ENCODE measurements around the gene ARSB.
"Not testable (repeated sequence)": the region's sequence is repeated elsewhere in the genome, so short reads cannot be mapped to it uniquely, and the experiment has no call there.

Gene ARSB

DNA sequence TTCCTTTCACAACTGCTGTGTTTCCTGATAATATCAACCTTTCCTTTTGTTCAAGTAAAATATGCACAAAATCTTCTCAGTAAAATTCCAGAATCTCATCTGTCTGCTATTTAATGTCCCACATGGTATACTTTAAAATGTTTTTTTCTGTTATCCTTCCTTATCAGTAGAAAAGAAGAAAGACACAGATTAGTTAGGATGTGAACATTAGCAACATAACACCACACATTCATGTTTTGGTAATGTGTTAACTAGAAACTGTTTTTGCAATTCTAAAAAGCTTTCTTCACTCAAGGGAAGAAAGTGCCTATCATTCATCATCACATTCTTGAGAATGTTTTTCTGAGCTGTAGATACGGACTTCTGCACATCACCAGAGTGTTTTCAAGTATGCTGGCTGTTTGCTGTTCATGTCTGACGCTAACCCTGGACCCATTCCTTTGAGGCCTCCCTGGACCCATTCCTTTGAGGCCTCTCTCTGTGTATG lies 10.5 kb upstream of the ARSB start:
- no peak for DNase-seq (ENCODE audit: low read depth in 2 of 2)

DNA sequence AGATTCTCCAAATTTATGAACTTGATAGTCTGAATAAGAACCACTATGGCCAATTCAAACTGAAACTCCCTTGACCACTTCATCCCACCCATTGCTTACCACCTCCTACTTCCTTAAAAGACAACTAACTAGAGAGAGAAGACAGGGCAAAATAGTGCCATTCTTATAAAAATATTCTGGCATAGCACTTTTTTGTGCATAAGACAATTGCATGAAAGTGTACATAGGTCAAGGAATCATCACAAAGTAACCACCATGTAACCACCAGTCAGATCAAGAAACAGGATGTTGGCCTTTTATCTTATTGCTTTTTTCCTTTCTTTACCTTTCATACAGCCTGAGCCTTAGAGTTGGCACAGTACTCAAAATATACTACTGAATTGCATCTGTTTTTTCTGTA lies 8.1 kb upstream of the ARSB start:
- no peak for DNase-seq (ENCODE audit: low read depth in 2 of 2)

DNA sequence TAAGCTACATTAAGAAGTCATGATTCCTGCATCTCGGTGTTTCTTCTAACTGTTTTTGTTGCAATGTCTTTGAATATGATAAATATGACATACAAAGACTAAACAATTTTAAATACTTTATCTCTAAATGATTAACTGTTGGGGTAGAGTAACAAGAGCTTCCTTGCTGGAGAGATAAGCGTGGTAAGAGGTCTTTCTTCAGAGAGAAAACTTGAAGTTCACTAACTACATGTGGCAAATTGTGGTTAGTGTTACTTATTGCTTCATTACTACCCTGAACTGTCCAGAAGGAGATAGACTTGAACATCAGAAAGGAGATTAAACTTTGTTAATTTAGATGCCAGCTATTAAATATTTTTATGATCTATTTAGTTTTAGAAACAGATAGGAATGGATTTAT lies 7.0 kb upstream of the ARSB start:
- no peak for DNase-seq (ENCODE audit: low read depth in 2 of 2)

DNA sequence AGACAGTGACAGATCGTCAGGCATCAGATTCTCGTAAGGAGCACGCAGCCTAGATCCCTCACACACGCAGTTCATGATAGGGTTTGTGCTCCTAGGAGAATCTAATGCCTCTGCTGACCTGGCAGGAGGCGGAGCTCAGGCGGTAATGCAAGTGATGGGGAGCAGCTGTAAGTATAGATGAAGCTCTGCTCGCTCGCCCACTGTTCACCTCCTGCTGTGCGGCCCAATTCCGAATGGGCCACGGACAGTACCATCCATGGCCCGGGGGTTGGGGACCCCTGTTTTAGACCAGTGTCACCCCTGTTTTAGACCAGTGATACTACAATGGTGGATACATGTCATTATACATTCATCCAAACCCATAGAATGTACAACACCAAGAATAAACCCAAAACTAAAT lies 4.0 kb upstream of the ARSB start:
- no peak for DNase-seq (ENCODE audit: low read depth in 2 of 2)

DNA sequence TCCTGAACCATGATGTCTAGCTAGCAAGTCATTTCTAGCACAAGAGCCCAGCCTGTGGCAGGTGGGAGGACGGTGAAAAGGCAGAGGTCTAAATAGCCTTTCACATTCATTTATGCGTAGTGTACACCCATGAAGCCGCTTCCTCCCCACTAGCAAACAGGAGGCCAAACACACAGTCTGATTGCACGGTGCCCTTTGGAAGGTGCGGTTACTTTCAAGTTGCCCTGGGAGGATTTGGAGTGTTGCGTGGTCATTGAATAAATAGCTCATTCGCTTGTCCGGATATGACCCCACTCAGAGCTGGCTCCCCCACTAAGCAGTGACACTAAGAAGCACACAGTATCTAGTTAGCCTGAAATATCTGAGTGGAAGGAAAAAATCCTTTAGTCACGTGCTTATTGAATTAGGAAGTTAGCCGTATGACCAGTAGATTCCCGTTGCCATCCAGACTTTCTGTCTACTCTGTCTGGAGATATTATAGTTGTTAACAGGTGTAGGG lies 664 bp upstream of the ARSB start:
- no peak for DNase-seq (ENCODE audit: low read depth in 2 of 2)

DNA sequence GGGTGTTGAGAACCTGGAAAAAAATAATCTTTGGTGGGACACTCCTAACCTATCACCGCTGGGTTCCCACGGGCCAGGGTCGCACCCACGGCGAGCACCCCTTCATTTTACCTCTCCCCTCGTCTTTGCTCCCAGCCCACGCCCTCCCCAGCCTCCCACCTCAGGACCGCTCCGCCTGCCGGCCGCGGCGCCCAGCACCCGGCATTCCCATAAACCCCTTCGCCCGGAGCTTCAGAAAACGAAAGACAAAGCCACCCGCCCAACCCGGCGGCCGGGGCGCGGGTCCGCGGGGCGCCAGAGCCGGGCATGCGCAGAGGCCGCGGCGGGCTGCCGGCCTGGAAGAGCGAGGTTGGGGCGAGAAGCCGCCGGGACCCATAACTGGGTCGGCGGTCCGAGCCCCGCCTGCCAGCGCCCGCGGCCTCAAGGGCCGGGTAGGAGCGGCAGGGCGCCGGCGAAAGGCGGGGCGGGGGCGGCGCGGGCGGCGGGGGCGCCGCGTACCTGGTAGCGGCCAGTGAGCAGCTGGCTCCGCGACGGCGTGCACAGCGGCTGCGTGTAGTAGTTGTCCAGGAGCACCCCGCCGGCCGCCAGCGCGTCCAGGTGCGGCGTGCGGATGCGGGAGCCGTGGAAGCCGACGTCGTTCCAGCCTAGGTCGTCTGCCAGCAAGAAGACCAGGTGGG lies 533 bp downstream of the ARSB start:
- DNase-seq (ENCODE audit: low read depth in 2 of 2), result peak; percentile 69 to 71

DNA sequence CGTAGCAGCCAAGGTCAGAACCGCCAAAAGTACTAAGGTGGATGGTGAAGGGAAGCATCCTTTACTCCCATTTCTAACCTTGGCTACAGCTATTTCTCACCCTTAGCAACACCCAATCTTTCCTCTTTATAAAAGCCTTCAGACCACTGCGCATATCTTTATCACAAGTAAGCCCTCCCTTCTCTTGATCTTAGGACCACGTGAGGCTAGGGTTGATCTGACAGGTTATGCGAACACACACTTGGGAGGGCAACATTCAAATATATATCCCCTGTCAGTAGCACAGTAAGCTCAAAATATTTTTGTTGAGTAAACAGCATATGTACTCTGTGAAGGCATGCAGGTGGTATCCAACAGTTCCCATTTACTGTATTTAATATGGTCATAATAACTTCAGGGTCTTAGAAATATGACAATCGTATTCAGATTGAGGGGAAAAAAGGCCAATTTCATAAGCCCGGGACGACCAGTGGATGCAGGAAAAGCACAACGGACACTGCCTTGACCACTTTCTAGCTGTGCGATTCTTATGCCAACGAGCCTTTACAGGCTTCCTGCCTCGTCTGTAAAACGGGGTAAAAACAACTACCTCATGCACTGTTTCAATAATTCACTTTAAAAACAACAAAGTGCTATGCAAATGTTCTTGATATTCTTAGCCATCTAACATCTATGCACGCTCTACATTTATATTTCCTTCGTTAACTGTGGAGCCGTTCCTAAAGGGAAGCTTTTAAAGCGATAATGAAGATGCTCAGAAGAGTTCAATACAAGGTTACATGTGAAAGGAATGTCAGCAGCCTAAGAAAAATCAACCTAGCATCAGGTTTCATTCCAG lies 1.3 kb downstream of the ARSB start:
- no peak for DNase-seq (ENCODE audit: low read depth in 2 of 2)

DNA sequence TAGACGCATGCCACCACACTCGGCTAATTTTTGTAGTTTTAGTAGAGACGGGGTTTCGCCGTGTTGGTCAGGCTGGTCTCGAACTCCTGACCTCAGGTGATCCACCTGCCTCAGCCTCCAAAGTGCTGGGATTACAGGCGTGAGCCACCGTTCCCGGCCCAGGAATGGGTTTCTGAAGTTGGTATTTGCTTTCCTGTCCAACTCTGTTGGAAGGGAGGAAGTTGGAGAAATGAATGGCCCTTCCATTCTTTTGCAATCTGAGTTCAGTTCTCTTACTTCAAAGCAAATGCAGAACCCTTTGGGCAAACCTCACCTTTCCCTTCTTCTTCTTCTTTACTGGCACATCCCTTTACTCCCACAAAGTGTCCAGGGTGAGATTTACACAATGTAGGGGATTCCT lies 1.9 kb downstream of the ARSB start:
- DNase-seq (ENCODE audit: low read depth in 2 of 2), result not testable (repeated sequence)

DNA sequence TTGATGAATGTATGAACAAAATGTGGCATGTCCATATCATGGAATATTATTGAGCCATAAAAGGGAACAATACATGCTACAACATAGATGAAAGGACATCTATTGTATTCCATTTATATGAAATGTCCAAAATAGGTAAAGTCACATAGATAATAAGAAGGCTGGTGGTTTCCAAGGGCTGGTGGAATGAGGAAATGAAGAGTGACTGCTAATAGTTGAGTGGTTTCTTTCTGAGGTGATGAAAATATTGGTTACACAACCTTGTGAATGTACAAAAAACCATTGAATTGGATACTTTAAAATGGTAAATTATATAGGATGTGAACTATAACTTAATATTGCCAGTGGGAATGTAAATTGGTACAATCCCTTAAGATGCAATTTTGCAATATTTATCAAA lies 5.2 kb downstream of the ARSB start:
- no peak for DNase-seq (ENCODE audit: low read depth in 2 of 2)

DNA sequence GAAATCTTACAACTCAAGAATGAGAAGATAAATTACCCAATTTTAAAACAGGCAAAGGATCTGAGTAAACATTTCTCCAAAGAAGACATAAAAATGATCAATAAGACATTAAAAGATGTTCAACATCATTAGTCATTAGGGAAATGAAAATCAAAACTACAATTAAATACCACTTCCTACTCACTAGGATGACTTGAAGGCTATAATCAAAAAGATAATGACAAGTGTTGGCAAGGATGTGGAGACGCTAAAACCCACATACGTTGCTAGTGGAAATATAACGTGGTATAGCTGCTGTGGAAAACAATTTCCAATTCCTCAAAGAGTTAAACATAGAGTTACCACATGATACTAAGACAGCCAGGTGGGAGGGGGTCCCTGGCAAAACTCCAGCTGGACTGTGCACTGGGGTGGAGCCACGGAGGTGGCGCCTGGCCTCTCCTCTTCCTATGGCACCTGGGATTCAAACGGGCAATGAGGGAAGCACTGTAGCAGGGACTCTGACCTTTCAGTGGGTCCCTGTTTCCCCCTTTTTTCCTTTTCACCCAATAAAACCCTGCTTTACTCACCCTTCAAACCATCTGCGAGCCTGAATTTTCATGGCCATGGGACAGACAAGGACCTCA lies 5.9 kb downstream of the ARSB start:
- DNase-seq (ENCODE audit: low read depth in 2 of 2), result no peak

DNA sequence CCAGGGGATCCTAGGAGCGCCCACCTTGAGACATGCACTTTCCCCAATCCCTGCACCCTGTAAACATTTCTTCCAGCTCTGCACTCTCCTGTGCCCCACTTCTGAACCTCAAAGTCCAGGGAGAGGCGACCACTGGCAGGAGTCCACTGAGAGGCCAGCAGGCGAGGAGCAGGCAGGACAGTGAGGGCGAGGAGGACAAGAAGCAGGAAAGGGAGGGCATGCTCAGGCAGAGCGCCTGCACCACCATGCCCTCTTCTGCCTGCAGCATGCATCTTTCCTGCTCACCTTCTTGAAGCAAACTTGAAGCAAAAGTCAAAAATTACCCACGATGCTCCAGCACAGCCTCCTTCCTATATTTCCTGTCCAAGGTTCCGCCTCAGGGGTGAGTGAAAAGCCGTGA lies 10.1 kb downstream of the ARSB start:
- DNase-seq (ENCODE audit: low read depth in 2 of 2), result no peak

DNA sequence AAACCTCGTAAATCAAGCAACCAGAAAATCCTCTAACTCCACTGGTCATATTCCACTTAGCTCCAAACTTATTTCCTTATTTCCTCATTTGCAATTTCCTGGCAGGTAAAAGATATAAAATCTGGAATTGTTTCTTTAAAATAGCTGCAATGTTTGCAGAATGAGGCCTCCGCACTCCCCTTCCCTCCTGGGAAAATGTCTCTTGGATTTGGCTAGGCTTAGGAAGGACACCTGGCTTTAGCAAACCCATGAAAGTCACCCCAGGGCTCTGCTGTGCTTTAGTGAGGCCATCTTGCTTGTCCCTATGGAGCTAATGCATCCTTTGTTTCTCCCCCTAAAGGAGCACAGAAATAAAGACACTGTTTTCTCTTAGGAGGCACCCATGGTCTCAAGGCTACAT lies 10.5 kb downstream of the ARSB start:
- DNase-seq (ENCODE audit: low read depth in 2 of 2), result no peak

DNA sequence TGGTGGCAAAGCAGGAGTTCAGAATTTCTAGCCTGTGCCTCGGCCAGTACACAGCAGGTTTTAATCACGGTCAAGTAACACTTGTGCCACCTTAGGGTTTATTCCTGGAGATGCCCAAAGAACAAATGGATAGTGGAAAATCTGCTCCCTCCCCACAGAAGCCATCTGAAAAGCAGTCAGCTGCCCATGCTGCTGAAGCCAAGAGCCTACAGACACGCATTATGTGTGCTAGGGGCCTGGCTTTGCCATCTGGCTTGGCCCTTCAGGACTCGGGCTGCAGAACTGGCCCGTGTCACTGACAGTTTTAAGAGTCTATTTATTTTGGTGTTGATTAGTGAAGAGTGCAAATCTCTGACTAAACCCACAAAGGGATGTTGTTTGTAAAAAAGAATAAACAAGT lies 11.1 kb downstream of the ARSB start:
- DNase-seq (ENCODE audit: low read depth in 2 of 2), result no peak

DNA sequence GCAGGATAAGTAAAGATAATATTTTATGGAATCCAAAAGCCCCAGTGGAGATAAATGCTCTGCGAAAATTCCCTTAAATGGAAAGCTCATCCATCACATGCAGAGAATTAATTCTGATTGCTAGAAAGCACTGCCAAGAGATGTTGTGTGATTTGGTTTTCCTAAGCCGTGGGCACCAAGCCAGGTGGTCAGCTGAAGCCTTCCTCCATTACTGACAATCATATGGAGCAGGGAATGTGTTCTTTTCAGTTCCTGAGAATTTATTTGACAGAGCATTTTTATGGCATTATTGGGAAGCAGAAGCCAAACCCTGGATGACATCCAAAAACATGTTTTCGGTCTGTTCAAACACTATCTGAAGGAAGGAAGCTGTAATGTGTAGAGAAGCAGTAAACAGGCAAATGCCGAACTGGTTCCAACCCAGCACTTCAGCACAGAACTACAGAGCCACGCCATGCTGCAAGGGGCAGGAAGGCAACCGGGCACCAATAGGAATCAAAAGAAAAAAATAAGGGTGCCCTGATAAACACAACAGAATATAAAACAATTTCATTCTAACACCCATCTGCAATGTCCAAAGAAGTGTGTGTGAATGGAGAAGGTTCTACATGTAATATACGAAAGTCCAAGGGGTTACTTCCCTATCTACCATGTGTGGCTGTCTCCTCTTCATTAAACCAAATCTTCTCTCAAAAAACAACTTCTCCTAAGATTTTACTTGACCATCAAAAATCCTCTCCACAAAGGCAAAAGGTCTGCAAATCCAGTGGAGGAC lies 12.3 kb downstream of the ARSB start:
- peak; percentile 88 to 91 for DNase-seq (ENCODE audit: low read depth in 2 of 2)

DNA sequence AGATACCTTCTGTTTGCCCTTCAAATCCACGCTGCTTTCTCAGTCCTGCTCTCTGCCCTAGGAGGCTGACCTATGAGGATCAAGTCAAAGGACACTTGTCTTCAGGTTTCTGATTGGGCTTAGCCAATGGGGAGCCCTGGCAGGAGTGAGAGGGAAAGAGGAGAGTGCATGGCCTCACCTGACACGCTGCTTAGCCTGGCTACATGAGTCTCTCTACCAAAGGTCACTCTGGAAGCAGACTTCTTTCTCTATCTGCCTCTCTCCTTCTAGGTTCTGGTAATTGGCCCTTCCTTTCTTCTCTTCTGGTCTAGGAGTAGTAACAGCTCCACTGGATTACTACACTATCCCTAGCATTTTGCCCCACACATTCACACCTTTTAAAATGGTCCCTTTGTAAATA lies 13.1 kb downstream of the ARSB start:
- no peak for DNase-seq (ENCODE audit: low read depth in 2 of 2)

DNA sequence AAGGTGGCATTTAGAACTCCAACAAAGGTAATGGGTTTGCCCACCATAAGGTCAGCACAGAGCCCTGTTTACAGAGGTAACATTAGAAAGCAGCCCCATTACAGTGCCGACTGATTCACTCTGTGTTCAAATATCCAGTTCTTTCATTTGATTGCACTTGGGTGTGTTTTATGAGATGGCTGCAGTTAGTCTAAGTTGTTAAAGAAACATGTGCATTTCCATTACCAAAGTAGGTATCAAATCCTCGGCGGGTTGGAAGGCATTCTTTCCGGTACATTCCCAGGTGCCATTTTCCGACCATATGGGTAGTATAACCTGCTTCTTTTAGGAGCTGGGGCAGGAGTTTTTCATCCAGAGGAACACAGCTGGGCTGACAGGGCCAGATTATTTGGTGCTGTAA lies 16.3 kb downstream of the ARSB start:
- DNase-seq (ENCODE audit: low read depth in 2 of 2), result no peak

DNA sequence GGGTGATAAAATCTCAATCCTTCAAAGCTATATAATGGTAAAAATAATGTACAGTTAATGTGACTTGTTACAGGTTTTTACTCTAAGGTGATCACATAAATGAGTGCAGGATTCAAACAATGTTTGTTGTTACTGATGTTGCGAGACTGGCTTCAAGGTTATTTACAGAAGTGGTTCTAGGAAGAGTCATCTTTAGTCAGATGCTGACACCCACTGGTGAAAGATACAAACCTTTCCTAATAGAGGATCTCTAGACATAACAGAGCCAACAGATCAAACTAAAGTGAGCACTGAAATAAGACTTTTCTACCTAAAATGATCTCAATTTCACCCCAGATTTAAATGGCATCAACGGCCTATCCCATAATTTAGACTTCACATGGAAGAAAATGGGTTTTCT lies 20.2 kb downstream of the ARSB start:
- DNase-seq (ENCODE audit: low read depth in 2 of 2), result peak; percentile 44 to 47

DNA sequence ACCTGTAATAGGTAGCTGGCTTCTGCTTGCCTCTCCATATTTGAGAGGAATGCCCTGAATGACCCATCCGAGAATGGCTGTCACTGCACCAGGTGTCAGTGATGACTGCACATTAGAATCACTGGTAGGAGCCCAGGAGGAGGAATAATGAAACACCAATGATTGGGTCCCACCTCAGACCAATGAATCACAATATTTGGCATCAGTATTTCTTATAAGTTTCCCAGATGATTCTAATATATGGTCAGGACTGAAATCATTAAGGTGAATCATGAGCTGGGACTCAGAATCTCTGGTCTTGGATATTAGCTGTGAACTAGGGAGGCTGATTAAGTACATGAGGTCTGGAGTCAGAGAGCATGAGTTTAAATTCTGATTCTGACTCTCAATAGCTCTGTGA lies 23.4 kb downstream of the ARSB start:
- DNase-seq (ENCODE audit: low read depth in 2 of 2), result no peak

DNA sequence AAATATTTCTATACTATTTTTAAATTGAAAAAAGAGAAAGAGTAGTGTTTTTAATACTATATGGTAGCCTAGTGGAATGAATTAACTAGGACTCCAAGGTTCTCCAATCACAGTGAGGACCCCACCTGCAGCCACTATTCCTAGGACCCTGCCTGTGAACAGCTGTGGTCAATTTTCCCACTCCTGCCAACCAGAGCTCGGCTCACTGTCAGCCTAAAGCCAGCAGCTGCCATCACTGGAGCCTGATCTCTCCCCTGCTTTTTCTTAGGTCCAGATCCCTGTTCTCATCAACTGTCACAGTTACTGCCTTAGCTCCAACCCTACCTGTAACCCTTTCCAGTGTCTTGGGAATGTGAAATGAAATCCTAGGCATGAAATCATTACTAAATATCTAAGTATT lies 25.3 kb downstream of the ARSB start:
- no peak for DNase-seq (ENCODE audit: low read depth in 2 of 2)

DNA sequence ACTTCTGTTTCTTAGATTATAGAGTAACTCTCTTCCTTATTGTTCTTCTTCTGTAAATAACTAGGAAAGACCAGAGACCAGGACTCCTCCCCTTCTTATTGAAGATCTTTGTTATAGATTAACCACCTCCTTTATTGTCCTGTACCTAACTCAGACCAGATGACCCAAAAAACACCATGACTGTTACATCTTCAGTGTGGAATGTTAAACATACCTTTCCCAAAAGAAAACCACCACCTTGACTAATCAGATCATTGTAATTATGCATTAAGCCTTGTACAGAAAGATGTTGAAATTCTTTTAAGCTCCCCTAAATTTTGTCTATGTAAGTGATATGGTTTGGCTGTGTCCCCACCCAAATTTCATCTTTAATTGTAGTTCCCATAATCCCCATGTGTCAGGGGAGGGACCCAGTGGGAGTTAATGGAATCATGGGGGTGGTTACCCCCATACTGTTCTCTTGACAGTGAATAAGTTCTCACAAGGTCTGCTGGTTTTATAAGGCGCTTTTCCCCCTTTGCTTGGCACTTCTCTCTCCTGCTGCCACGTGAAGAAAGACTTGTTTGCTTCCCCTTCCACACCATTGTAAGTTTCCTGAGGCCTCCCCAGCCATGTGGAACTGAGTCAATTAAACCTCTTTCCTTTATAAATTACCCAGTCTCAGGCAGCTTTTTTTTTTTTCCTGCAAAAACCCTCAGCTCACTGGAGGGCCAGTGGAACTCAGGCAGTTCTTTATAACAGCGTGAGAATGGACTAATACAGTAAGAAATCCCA lies 26.3 kb downstream of the ARSB start:
- no peak for DNase-seq (ENCODE audit: low read depth in 2 of 2)

DNA sequence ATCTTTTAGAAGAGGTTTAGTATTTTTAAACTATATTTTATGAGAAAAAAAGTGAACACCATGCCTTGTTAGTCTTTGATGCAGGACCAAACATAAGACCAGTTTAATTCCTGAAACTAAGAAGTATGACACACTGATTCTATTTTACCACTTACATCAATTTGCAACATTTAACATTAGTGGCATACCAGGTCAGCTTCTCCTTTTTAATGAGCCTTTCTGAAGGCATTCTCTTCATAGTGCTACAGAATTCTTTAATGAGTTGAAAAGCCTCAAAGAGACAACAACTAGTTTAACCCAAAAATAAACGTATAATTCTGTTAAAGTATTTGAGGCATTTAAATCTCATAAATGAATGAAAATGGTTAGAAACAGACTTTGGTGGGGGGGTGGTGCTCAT lies 28.2 kb downstream of the ARSB start:
- no peak for DNase-seq (ENCODE audit: low read depth in 2 of 2)

Measured in fibroblast of skin of left quadriceps (primary cell).